Chondrocyte (in vitro differentiated cells): ENCODE data around the gene CSNK1G1. TPM values are rescaled to one million over a fixed set of nuclear protein-coding genes. Genes with fewer than 3 reads are reported as not detected.

Experiments used
- DNase-seq: peaks from one replicate; pipeline ENCODE4 v3.0.0; 2021; ENCODE audit warnings: mixed read lengths, low spot score
- H3K27ac Mint-ChIP-seq: one replicate; pipeline ENCODE4 v1.8.0; 2021; ENCODE audit warnings: mild to moderate bottlenecking, moderate library complexity, mixed read lengths; ENCODE audit not compliant: unreplicated experiment
- H3K27me3 Mint-ChIP-seq: 2 replicates; pipeline ENCODE4 v1.8.0; 2021; ENCODE audit warnings: low read depth, mixed read lengths
- H3K36me3 Mint-ChIP-seq: 2 replicates; pipeline ENCODE4 v1.8.0; 2021; ENCODE audit warnings: low read depth, mixed read lengths
- H3K4me1 Mint-ChIP-seq: 2 replicates; pipeline ENCODE4 v1.8.0; 2021; ENCODE audit warnings: low read depth, mild to moderate bottlenecking, mixed read lengths
- H3K4me3 Mint-ChIP-seq: one replicate; pipeline ENCODE4 v1.8.0; 2021; ENCODE audit warnings: mild to moderate bottlenecking, moderate library complexity, mixed read lengths; ENCODE audit not compliant: unreplicated experiment
- H3K9me3 Mint-ChIP-seq: 2 replicates; pipeline ENCODE4 v1.8.0; 2021; ENCODE audit warnings: low read depth, mixed read lengths
- total RNA-seq: library from RNA; stranded (reverse); gene quantifications from 3 replicates; pipeline ENCODE4 v1.2.1, GENCODE V29; 2021
- TF ChIP-seq, protein P1 (sequence below): fragments of 200-600 bp; sonication (generic); IDR thresholded peaks from 2 replicates; pipeline ENCODE4 v1.5.0; 2021; ENCODE audit warnings: antibody characterized with exemption, mild to moderate bottlenecking, moderate library complexity

CSNK1G1 gene
- total RNA-seq, 1 donor from 2014 or later: 20.1 TPM

- Mint-ChIP-seq H3K4me3 (no peak overlapping the region), H3K27me3 (no peaks in the 10 kb centered on the region), H3K9me3 (peaks cover 11% of the 10 kb centered on the region), H3K27ac (no peak overlapping the region), H3K36me3 (peaks cover 2% of the 10 kb centered on the region), H3K4me1 (peaks cover 4% of the 10 kb centered on the region)
- TF ChIP-seq, protein P1, sequence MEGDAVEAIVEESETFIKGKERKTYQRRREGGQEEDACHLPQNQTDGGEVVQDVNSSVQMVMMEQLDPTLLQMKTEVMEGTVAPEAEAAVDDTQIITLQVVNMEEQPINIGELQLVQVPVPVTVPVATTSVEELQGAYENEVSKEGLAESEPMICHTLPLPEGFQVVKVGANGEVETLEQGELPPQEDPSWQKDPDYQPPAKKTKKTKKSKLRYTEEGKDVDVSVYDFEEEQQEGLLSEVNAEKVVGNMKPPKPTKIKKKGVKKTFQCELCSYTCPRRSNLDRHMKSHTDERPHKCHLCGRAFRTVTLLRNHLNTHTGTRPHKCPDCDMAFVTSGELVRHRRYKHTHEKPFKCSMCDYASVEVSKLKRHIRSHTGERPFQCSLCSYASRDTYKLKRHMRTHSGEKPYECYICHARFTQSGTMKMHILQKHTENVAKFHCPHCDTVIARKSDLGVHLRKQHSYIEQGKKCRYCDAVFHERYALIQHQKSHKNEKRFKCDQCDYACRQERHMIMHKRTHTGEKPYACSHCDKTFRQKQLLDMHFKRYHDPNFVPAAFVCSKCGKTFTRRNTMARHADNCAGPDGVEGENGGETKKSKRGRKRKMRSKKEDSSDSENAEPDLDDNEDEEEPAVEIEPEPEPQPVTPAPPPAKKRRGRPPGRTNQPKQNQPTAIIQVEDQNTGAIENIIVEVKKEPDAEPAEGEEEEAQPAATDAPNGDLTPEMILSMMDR: no peak
- DNase-seq: no peak
Measured at GRCh38 chr15:64305261-64305660, 50.7 kb downstream of the CSNK1G1 start.

GRCh38 chr15:64289550-64289949, 66.4 kb downstream of the CSNK1G1 start:
- Mint-ChIP-seq H3K4me3 (no peak overlapping the region), H3K9me3 (no peaks in the 10 kb centered on the region), H3K36me3 (no peaks in the 10 kb centered on the region), H3K4me1 (peaks cover 7% of the 10 kb centered on the region), H3K27ac (no peak overlapping the region), H3K27me3 (no peaks in the 10 kb centered on the region)
- TF ChIP-seq, protein P1: no peak
- no peak for DNase-seq

DNA sequence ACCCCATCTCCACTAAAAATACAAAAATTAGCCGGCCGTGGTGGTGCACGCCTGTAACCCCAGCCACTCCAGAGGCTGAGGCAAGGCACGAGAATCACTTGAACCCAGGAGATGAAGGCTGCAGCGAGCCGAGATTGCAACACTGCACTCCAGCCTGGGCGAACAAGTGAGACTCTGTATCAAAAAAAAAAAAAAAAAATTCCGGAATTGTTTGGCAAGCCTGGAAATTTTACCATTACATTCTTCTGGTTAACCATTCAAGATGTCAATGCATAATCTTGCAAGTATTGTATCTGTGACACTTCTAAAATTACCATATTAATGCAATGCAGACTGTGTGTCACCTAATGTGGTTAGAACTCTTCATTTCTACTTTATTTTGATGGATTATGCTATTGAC, 67.0 kb downstream of the CSNK1G1 start:
- H3K27me3 Mint-ChIP-seq: no peaks in the 10 kb centered on the region
- DNase-seq: no peak
- no peaks in the 10 kb centered on the region for H3K9me3 Mint-ChIP-seq
- no peaks in the 10 kb centered on the region for H3K36me3 Mint-ChIP-seq
- no peak overlapping the region for H3K27ac Mint-ChIP-seq
- H3K4me3 Mint-ChIP-seq: no peak overlapping the region
- TF ChIP-seq, protein P1: no peak
- H3K4me1 Mint-ChIP-seq: peaks cover 10% of the 10 kb centered on the region

DNA sequence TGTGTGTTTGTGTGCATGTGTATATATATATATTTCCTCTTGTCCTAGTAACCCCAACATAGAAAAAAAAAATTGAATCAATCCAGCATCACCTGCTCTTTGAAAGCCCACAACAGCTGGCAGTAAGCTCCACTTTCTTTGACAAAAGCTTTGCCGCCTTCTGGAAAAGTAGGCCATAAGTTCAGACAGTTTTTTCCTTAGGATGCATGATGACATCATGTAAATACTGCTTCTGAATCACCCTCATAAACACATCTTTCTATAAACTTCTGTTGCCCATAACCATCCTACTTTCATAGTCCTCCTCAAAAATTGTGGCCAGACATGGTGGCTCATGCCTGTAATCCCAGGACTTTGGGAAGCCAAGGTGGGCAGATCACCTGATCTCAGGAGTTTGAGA, 67.4 kb downstream of the CSNK1G1 start:
- no peaks in the 10 kb centered on the region for H3K36me3 Mint-ChIP-seq
- no peak for DNase-seq
- no peaks in the 10 kb centered on the region for H3K27me3 Mint-ChIP-seq
- H3K9me3 Mint-ChIP-seq: no peaks in the 10 kb centered on the region
- TF ChIP-seq, protein P1: no peak
- H3K27ac Mint-ChIP-seq: no peak overlapping the region
- peaks cover 12% of the 10 kb centered on the region for H3K4me1 Mint-ChIP-seq
- no peak overlapping the region for H3K4me3 Mint-ChIP-seq

DNA sequence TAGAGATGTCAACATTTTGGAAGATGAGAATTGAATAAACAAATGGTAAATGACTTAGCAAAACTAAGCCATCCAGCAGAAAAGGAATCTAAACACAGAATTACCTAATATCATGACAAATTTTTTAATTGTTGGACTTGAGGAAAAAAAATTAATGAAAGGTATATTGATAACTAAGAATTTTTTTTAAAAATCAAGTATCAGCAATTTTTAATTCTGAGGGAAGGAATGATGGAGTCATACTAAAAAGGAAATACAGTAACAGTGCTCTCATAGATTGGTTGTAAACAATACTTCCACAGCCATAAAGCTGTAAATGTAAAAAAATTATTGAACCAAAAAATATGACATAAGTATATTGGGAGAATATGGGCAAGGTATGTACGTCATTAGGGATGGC, 68.0 kb downstream of the CSNK1G1 start:
- H3K9me3 Mint-ChIP-seq: no peaks in the 10 kb centered on the region
- H3K36me3 Mint-ChIP-seq: no peaks in the 10 kb centered on the region
- H3K27ac Mint-ChIP-seq: no peak overlapping the region
- H3K27me3 Mint-ChIP-seq: no peaks in the 10 kb centered on the region
- no peak for DNase-seq
- H3K4me3 Mint-ChIP-seq: no peak overlapping the region
- peaks cover 12% of the 10 kb centered on the region for H3K4me1 Mint-ChIP-seq
- TF ChIP-seq, protein P1: no peak
